DMS114 treated with DMSO at 0.1 percent for 48 hours (cell line): ENCODE measurements around the gene APOOL.
A peak's percentile ranks its signal among the peaks of the same experiment; 100 is the strongest.
"Not testable (repeated sequence)": the region's sequence is repeated elsewhere in the genome, so short reads cannot be mapped to it uniquely, and the experiment has no call there.

ENCODE experiments used
- DNase-seq: peaks from one replicate; lab custom pipeline; 2025; ENCODE audit not compliant: unreplicated experiment; lab: John Stamatoyannopoulos, UW

APOOL gene, protein sequence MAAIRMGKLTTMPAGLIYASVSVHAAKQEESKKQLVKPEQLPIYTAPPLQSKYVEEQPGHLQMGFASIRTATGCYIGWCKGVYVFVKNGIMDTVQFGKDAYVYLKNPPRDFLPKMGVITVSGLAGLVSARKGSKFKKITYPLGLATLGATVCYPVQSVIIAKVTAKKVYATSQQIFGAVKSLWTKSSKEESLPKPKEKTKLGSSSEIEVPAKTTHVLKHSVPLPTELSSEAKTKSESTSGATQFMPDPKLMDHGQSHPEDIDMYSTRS

DNA sequence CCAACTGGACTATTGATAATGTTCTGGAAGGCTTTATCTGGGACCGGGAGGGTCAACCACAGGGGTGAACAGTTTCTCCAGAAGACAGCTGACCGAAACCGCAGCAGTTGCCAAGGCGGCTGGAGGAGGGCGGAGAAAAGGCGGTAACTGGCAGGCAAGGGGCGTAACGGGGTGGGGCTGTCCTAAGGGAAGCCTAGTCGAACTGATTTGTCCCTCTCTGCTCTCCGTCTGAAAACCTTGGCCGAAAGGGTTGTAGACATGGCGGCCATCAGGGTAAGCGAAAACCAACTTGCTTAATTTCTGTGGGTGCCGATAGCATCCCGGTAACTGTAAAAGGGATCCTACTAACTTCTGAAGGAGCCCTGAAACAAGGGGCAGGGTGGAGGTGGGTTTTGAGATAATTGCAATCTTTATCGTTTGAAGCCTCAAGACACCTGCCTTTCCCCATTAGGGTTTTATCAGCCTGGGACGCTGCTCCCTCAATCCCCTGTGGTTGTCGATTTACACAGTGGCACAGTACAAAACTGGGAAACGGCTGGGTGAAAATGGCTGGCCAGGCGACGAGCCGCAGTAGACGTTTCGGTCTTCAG is at the start of gene APOOL:
APOOL (plus strand) TSS at position 223 of the 590 bp plus-strand sequence; CDS start at position 259, 36 bp downstream.
- peak; percentile 87 for DNase-seq

- DNase-seq: no peak
Observed at GRCh38 chrX:84956304-84956703, 47.4 kb upstream of the APOOL start.

DNA sequence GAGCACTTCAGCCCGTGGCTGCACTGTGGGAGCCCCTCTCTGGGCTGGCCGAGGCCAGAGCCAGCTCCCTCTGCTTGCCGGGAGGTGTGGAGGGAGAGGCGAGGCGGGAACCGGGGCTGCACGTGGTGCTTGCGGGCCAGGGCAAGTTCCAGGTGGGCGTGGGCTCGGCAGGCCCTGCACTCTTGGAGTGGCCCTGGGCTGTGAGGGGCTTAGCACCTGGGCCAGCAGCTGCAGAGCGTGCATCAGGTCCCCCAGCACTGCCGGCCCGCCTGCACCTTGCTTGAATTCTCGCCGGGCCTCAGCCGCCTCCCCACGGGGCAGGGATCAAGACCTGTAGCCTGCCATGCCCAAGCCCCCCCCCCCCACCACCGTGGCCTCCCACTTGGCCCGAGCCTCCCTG is 28.9 kb upstream of the APOOL start:
- DNase-seq: no peak

GRCh38 chrX:84991739-84992138 is 11.9 kb upstream of the APOOL start:
- not testable (repeated sequence) for DNase-seq

- no peak for DNase-seq
Observed at GRCh38 chrX:84993150-84993549, 10.5 kb upstream of the APOOL start.

DNA sequence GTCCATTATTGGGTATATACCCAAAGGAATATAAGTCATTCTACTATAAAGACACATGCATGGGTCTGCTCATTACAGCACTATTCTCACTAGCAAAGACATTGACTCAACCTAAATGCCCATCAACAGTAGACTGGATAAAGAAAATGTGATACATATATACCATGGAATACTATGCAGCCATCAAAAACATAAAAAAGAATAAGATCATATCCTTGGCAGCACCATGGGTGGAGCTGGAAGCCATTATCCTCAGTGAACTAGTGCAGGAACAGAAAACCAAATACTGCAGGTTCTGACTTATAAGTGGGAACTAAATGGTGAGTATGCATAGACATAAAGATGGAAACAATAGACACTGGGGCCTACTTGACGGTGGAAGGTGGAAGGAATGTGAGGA is 2.3 kb upstream of the APOOL start:
- DNase-seq: no peak

GRCh38 chrX:85004255-85004654 is 578 bp downstream of the APOOL start:
- no peak for DNase-seq

- DNase-seq: no peak
Observed at GRCh38 chrX:85012098-85012497, 8.4 kb downstream of the APOOL start.

DNA sequence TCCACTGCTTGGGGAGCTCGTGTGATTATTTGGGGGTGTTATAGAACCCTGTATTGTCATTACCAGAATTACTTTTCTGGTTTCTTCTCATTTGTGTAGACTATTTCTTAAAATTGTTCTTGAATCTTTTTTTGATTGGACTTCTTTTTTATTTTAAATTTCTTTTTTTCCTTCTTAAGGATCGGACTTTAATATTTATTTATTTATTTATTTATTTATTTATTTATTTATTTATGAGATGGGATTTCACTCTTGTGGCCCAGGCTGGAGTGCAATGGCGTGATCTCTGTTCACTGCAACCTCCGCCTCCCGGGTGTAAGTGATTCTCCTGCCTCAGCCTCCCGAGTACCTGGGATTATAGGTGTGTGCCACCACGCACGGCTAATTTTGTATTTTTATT is 11.7 kb downstream of the APOOL start:
- DNase-seq: not testable (repeated sequence)

DNA sequence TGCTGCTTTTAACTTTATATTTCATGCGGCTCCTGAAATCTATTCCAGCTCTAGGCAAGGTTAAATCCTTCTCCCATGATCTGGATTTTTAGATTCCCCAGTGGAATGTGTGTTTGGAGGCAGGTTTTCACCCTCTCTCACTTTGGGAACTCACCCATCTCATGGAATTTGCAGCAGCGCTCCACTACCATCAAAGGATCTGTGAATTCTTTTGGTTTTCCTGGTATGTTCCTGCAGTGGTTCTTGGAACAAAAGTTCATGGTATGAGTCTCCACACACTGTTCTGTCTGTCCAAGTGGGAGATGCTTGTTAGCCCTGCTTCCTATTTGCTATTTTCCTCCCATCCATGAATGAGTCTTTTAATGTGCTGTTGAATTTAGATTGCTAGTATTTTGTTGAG is 14.0 kb downstream of the APOOL start:
- DNase-seq: no peak

- no peak for DNase-seq
Observed at GRCh38 chrX:85018471-85018870, 14.8 kb downstream of the APOOL start.

DNA sequence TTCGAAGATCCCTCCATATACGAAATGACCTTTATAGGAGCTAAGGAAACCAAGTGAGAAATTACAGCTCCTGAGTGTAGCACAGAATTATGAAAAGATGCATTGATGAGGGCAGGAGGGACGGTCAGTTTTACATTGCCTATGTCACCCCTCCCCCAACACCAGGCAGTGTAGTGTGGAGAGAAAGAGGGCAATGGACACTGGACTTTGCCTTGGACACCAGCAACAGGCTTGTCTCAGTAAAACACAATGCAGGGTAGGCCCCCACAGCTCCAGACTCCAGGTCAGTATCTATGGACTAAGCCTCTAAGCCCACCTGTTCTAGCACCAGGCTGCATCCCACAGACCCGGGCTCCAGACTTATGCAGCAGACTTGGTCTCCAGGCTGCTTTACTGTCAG is 16.5 kb downstream of the APOOL start:
- DNase-seq: no peak

- DNase-seq: no peak
Observed at GRCh38 chrX:85024044-85024443, 20.4 kb downstream of the APOOL start.

DNA sequence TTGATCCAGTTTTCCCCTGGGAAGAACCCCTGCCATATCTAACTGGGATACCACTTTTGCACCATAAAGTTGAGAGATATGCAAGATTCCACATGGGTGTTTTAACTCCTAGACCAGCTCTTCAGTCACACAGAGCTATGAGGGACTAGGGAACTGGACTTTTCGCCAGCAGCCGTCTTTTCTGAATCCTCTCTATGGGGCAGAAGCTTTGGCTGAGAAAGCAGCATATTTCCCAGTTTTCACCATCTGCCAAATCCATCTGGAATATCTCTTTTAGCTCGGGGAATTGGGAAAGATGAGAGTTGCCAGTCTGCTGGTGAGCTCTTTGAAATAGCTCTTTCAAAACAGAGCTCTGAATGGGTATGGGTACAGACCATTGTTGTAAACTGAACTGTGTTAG is 20.9 kb downstream of the APOOL start:
- no peak for DNase-seq

GRCh38 chrX:85026170-85026569 is 22.5 kb downstream of the APOOL start:
- no peak for DNase-seq

- DNase-seq: no peak
Observed at GRCh38 chrX:85029043-85029442, 25.4 kb downstream of the APOOL start.

DNA sequence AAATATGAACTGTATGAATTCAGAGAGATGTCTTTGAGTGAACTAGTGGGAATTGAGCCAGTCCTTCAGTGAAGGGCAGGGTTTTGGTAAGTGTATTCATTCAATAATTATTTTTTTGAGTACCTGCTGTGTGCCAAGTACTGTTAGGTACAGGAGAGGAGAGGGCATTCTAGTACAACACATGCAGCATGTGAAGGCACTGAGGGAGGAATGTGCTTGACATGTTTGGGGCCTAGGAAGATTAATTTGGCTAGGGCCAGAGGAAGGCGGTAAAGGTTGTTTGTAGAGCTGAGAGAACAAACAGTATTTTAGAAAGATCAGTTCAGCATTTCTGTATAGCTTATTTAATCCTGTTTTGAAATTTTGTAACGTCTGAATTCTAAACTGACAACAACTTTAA is 27.8 kb downstream of the APOOL start:
- no peak for DNase-seq

- no peak for DNase-seq
Observed at GRCh38 chrX:85037114-85037513, 33.4 kb downstream of the APOOL start.

DNA sequence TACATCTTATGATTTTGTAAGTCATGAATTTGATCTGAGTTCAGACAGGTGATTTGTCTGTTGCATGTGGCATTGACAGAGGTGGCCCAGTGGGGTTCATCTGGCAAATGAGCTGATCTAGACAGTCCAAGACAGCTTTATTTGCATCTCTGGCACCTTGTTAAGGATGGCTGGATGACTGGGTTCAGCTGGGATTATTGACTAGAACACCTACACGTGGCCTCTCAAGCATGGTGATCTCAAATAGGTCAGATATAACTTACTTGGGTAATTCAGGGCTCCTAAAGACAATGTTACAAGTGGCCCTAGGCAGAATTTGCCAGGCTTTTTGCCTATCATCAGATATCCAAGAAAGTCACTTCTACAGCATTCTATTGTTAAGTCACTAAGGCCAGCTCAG is 48.0 kb downstream of the APOOL start:
- DNase-seq: no peak

- no peak for DNase-seq
Observed at GRCh38 chrX:85052205-85052604, 48.5 kb downstream of the APOOL start.

GRCh38 chrX:85052636-85053343 is 49.1 kb downstream of the APOOL start:
- DNase-seq: no peak

GRCh38 chrX:85065512-85066198 is 62.0 kb downstream of the APOOL start:
- DNase-seq: no peak
